ENCODE measurements around the gene SGO1.

The SGO1 gene

DNA sequence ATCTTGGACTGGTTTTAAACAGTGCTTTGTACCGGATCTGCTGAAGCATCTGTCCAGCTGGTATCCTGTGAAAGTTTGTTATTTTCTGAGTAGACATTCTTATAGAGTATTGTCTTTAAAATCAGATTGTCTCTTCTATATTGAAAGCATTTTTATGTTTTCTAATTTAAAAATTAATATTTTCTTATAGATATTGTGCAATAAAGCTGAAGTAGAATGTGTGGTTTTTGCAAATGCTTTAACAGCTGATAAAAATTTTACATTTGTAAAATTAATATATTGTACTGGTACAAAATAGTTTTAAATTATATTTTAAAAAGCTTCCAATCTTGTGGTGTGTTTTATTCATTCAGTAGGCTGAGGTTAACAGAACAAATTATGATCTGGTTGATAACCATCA, 31.9 kb downstream of the SGO1 start:
- no peak for DNase-seq

DNA sequence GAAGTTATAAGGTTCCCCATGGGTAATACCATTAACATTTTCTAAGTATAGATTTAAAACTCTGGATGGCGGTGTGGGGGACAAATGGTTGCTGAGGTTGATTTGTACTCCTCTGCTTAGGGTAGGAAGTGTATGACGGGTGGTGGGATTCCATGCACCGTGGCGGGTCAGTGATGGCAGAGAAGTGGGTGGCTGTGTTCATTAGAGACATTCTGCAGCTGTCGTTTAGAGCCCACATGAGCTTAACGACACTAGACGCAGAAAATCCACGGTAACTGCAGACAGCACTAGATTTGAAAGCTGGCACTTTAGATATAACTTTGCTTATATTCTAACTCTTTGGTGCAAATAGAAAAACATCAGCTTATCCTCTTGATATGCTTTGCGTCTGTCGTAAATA, 37.5 kb downstream of the SGO1 start:
- no peak for DNase-seq

DNA sequence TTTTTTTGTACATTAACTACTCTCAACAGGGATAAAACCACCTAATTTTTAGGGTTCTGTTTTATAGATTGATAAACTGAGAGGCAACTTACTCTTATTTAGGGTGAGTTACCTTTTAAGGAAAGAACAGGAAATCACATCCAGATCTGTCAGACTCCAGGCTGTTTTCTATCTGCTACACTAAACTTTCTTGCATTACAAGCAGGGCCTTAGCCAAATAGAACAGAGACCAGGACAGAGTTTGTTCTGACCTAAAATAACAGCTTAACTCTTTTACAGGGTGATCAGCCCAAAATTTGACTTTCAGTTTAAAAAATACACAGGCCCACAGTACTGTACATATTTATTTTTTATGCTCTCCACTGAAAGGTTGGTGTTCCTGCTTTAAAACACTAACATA, 38.6 kb downstream of the SGO1 start:
- no peak for DNase-seq

DNA sequence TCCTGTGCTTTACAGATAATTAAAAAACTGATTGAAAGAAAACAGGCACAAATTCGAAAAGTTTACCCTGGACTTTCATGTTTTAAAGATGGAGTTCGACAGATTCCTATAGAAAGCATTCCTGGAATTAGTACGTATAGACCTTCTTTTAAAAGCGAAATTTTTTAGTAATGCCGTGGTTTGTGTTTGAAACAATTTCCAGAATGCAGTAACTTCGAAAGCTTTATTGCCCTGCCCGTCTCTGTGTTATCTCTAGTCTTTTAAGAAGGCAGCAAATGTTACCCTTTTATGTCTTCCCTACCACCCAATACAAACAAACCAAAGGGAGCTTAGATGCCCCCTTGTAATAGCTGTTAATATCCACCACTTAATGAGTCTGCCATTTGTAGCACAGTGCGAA, 39.7 kb downstream of the SGO1 start:
- no peak for DNase-seq

DNA sequence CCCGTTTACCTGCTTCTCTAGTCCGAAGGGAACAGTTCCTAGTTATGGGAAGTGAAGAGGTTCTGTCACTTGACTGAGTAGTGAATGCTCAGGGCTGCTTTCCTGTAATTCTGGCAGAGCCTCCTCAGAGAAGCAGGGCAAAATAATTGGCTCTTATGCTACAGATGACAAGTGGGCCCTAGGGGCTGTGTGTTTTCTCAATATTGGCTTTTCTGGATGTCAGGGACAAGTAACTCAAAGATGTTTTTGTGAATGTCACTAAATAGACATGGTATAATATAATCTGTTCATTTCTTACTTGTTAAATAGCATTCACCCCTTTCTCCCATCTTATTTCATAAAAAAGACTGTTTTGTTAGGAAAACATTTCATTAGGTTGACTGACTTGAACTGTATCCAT, 40.1 kb downstream of the SGO1 start:
- DNase-seq: no peak

DNA sequence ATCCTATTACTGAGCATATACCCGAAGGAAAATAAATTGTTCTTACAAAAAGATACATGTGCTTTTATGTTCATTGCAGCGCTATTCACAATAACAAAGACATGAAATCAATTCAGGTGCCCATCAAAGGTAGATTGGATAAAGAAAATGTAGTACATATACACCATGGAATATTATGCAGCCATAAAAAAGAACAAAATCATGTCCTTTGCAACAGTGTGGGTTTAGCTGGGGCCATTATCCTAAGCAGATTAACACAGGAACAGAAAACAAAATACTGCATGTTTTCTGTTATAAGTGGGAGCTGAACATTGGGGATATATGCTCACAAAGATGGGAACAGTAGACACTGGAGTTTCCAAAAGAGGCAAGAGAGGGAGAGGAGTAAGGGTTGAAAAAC, 42.5 kb downstream of the SGO1 start:
- no peak for DNase-seq

DNA sequence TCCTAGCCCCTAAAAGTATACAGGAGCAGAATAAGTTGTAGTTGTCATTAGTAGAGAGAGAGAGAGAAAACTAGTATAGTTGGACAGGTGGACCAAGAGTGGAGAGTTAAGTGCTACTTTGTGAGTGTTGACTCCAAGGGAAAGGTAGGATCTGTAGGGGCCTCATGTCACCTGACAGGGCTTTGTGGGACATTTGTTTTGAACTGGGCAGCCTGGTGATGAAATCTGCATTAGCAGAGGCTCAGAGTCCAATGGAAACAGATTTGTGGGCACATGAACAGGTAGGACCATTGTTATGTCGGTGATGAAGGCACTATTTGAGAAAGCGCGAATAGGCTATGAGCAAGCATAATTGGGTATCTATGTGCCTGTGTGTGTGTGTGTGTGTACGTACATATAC, 43.5 kb downstream of the SGO1 start:
- no peak for DNase-seq

DNA sequence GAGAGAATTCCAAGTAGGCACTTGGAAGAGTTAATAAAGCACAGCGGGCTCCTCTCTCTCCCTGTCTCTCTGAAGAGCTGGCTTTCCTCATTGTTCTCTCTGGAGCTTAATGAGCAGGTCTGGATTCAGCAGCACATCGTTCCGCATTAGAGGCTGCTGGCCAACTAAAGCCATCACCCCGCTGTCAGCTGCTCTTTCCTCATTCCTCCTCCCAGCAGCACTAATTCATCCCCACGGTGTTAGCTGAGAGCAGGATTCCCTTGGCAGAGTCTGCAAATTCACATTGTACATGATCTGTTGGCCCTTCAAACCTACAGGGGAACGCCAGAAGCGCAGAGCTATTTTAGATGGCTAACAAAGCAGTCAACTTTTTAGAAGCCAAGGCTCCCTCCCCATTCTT, 44.2 kb downstream of the SGO1 start:
- DNase-seq: no peak

DNA sequence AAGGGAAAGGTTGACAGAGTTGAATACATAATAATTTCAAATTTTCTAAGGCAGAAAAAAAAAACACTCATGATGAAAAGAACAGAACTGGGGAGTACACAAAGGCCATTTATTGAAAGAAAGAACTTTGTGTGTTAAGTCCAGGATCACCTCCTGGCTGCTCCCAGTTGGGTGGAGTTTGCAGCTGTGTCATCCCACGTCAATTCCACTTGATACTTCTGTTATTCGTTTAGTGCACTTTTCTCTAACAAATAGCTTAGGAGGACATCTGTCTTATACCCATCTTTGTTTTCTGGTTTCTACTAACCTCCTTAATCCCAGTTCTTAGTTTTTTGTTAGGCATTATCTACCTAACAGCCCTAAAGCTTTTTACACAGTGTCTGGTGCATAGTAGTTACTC, 44.7 kb downstream of the SGO1 start:
- no peak for DNase-seq

DNA sequence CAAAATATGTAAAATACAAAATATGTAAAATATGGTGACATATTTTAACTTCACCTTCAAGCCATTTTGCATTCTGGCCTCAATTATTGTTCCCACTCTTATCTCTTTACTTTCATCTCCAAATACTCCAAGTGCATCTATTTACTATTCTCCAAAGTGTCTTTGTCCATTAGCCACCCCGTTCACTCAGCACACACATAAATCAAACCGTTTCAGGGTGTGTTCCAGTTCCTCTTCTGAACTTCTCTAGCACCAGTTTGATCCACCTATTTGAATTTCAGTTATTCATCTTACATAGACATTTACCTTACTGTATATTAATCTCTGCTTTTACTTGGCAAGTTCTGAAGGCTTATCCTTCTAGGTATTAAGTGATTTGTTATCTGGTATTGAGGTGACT, 45.1 kb downstream of the SGO1 start:
- no peak for DNase-seq

DNA sequence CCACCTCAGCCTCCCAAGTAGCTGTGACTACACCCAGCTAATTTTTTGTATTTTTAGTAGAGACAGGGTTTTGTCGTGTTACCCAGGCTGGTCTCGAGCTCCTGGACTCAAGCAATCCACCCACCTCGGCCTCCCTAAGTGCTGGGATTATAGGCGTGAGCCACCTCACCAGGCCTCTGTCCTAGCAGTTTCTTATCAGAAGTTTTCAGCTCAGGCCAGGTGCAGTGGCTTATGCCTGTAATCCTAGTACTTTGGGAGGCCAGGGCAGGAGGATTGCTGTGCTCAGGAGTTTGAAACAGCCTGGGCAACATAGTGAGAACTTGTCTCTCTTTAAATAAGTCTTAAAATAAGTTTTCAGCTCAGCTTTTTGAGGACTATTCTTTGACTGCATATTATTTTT, 48.4 kb downstream of the SGO1 start:
- DNase-seq: no peak

DNA sequence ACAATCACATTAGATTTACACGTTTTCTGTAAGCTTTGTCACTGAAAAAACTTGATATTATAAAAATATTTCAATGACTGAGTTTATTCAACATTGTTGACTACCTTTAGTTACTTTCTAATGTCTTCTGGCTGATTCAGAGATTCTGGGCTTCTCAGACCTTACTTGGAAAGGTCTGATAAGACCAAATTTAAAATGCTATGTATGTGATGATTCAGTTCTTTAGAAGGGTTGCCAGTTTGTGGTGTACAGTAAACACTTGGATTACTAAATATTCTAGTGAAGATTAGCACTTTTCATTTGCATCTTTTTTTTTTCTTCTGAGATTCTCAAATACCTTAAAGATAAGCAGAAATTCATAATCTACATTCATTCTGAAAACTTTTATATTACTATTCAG, 49.8 kb downstream of the SGO1 start:
- no peak for DNase-seq

DNA sequence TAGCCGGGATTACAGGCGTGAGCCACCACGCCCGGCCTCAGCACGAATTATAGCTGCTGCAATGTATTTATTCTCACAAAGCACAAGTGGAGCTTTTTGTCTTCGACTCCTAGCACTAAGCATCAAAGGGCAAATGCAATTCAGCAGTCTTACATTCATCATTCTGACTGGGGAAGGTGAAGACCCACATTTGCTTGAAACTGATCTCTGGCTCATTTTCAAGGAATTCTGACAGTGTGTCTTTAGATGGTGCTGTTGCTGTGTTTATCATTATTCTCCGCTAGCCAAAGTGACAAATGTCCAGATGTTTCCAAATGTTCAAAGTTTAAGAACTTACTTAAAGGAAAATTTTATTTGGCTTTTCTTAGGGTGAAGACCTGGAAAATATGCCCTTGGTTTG, 55.9 kb downstream of the SGO1 start:
- no peak for DNase-seq

DNA sequence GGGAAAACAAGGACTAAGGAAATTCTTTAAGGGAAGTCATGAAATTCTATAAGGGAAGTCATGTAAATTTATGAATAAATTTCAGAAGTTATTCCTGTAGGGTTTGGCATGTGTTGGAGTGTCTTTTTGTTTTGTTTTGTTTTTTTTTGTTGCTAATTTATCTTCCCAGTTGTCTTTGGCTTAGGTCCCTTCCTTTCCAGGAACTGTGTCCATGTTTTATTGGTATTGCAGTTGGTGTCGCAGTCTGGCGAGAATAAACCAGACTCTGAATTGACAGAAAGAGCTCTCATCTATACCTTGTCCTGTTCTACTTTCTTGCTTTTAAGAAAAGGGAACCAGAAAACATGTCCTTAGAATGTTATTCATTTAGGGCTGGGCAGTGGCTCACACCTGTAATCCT, 57.6 kb downstream of the SGO1 start:
- DNase-seq: no peak

DNA sequence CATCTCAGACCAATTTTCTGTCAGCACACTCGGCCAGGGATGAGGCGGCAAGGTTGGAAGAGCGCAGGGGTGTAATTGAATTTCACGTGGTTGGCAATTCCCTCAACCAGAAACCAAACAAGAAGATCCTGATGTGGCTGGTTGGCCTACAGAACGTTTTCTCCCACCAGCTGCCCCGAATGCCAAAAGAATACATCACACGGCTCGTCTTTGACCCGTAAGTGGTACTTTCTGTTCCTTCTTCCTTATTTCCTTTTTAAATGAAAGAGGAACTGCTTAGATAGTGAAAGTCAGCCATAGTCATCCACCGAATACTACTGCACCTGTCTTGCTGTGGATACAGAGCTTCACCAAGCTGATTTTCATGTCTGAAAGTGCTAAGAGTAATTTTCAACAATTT, 60.1 kb downstream of the SGO1 start:
- peak; percentile 75 to 88 (median 82) for DNase-seq

DNA sequence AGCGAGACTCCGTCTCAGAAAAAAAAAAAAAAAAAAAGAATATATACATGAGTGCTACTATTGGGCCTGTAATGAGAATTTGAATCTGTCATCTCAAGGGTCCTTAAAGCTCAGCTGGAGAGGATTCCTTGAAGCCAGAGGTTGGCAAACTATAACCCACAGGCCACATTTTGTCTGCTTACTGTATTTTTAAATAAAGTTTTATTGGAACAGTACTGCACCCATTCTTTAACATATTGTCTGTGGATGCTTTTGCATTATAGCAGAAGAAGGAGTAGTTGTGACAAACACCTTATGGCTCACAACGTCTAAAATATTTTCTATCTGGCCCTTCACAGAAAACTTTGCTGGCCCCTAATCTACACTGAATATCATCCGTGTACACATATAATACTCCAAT, 60.7 kb downstream of the SGO1 start:
- DNase-seq: no peak

DNA sequence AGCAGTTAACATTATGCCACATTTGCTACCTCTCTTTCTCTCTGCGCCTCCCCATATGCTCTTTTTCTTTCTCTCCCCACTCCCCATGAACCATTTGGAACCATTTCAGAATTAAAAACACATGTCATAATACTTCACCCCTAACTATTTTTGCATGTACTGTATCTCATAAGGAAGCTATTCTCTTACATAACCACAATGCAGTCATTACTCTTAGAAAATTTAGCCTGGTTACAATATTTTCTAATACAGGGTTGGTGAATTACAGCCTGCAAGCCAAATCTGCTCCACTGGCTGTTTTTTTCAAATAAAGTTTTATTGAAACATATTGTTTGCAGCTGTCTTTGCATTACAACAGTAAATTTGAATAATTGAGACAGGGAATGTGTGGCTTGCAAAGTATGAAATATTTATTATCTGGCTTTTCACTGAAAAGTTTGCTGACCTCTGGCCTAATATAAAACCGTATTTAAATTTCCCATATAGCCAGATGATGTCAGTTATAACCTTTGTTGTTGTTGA, 62.8 kb downstream of the SGO1 start:
- no peak for DNase-seq

DNA sequence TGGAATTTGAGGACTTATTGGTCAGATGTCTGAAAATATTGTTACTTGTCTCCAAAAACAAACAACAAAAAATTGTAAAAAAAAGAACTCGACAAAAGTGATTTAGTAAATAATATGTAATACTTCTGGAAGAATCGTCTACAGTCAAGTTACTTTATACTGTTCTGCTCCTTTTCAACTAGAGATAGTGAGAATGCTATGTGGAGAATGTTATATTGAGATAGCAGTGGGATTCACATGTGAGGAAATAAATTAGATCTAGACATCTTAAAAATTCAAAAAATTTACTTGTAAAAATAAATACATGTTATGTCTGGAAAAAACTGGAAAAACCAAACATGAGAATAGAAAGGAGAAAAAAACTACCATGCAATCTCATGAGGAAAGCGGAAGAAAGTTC, 64.9 kb downstream of the SGO1 start:
- no peak for DNase-seq
